HUES48 (cell line): ENCODE results near the gene DCXR.

Experiments
- H3K27ac ChIP-seq: one replicate; pipeline ENCODE4 v1.7.0; 2013; ENCODE audit warnings: low read depth, low read length, inconsistent platforms
- H3K27me3 ChIP-seq: 2 replicates; pipeline ENCODE4 v1.6.1; 2013; ENCODE audit warnings: mild to moderate bottlenecking, low read length; ENCODE audit not compliant: control insufficient read depth, insufficient read depth
- H3K36me3 ChIP-seq: 2 replicates; pipeline ENCODE4 v1.6.1; 2013; ENCODE audit warnings: low read length; ENCODE audit not compliant: control insufficient read depth, insufficient read depth
- H3K4me1 ChIP-seq: 2 replicates; pipeline ENCODE4 v1.6.1; 2013; ENCODE audit warnings: mild to moderate bottlenecking, low read length; ENCODE audit not compliant: control insufficient read depth, insufficient read depth
- H3K4me3 ChIP-seq: 2 replicates; pipeline ENCODE4 v1.5.1; 2013; ENCODE audit warnings: mild to moderate bottlenecking, low read depth, low read length
- H3K9ac ChIP-seq: 2 replicates; pipeline ENCODE4 v1.6.1; 2013; ENCODE audit warnings: mild to moderate bottlenecking, low read depth, low read length, moderate library complexity
- H3K9me3 ChIP-seq: 2 replicates; pipeline ENCODE4 v1.6.1; 2013; ENCODE audit warnings: low read length; ENCODE audit not compliant: control insufficient read depth, insufficient read depth

Gene DCXR

GRCh38 chr17:82012640-82013295, 24.7 kb downstream of the DCXR start:
- H3K27ac ChIP-seq: peak overlapping the region; percentile 42
- no peaks in the 10 kb centered on the region for H3K9me3 ChIP-seq
- no peaks in the 10 kb centered on the region for H3K4me1 ChIP-seq
- H3K36me3 ChIP-seq: no peaks in the 10 kb centered on the region
- no peak overlapping the region for H3K4me3 ChIP-seq
- H3K9ac ChIP-seq: no peak overlapping the region
- H3K27me3 ChIP-seq: no peaks in the 10 kb centered on the region

- Histone ChIP-seq H3K36me3 (no peaks in the 10 kb centered on the region), H3K9me3 (no peaks in the 10 kb centered on the region), H3K9ac (no peak overlapping the region), H3K27me3 (no peaks in the 10 kb centered on the region), H3K4me1 (no peaks in the 10 kb centered on the region), H3K27ac (peak overlapping the region; percentile 42), H3K4me3 (no peak overlapping the region)
These were observed 25.2 kb downstream of the DCXR start for GRCh38 chr17:82012261-82012639.

GRCh38 chr17:82011617-82012187, 25.8 kb downstream of the DCXR start:
- no peaks in the 10 kb centered on the region for H3K27me3 ChIP-seq
- H3K36me3 ChIP-seq: no peaks in the 10 kb centered on the region
- H3K9ac ChIP-seq: no peak overlapping the region
- H3K4me1 ChIP-seq: no peaks in the 10 kb centered on the region
- H3K27ac ChIP-seq: no peak overlapping the region
- H3K4me3 ChIP-seq: no peak overlapping the region
- H3K9me3 ChIP-seq: no peaks in the 10 kb centered on the region

- H3K36me3 ChIP-seq: no peaks in the 10 kb centered on the region
- H3K4me1 ChIP-seq: no peaks in the 10 kb centered on the region
- H3K27me3 ChIP-seq: no peaks in the 10 kb centered on the region
- H3K27ac ChIP-seq: no peak overlapping the region
- H3K4me3 ChIP-seq: no peak overlapping the region
- H3K9me3 ChIP-seq: no peaks in the 10 kb centered on the region
- no peak overlapping the region for H3K9ac ChIP-seq
These were observed 26.6 kb downstream of the DCXR start for GRCh38 chr17:82010575-82011525.

- Histone ChIP-seq H3K27ac (no peak overlapping the region), H3K27me3 (no peaks in the 10 kb centered on the region), H3K4me3 (no peak overlapping the region), H3K36me3 (no peaks in the 10 kb centered on the region), H3K4me1 (no peaks in the 10 kb centered on the region), H3K9me3 (no peaks in the 10 kb centered on the region), H3K9ac (no peak overlapping the region)
These were observed 28.1 kb downstream of the DCXR start for GRCh38 chr17:82009413-82009812.

GRCh38 chr17:82008941-82009405, 28.5 kb downstream of the DCXR start:
- no peak overlapping the region for H3K4me3 ChIP-seq
- no peaks in the 10 kb centered on the region for H3K27me3 ChIP-seq
- no peaks in the 10 kb centered on the region for H3K36me3 ChIP-seq
- H3K4me1 ChIP-seq: no peaks in the 10 kb centered on the region
- H3K27ac ChIP-seq: no peak overlapping the region
- H3K9me3 ChIP-seq: no peaks in the 10 kb centered on the region
- no peak overlapping the region for H3K9ac ChIP-seq

GRCh38 chr17:82008258-82008940, 29.1 kb downstream of the DCXR start:
- H3K4me1 ChIP-seq: no peaks in the 10 kb centered on the region
- no peaks in the 10 kb centered on the region for H3K27me3 ChIP-seq
- no peak overlapping the region for H3K9ac ChIP-seq
- H3K27ac ChIP-seq: no peak overlapping the region
- H3K36me3 ChIP-seq: no peaks in the 10 kb centered on the region
- no peak overlapping the region for H3K4me3 ChIP-seq
- no peaks in the 10 kb centered on the region for H3K9me3 ChIP-seq

GRCh38 chr17:82007495-82008257, 29.8 kb downstream of the DCXR start:
- Histone ChIP-seq H3K36me3 (no peaks in the 10 kb centered on the region), H3K27ac (no peak overlapping the region), H3K4me1 (no peaks in the 10 kb centered on the region), H3K9ac (no peak overlapping the region), H3K4me3 (no peak overlapping the region), H3K9me3 (no peaks in the 10 kb centered on the region), H3K27me3 (no peaks in the 10 kb centered on the region)

- H3K4me1 ChIP-seq: no peaks in the 10 kb centered on the region
- no peaks in the 10 kb centered on the region for H3K27me3 ChIP-seq
- no peak overlapping the region for H3K9ac ChIP-seq
- no peaks in the 10 kb centered on the region for H3K9me3 ChIP-seq
- H3K27ac ChIP-seq: no peak overlapping the region
- no peak overlapping the region for H3K4me3 ChIP-seq
- no peaks in the 10 kb centered on the region for H3K36me3 ChIP-seq
These were observed 30.3 kb downstream of the DCXR start for GRCh38 chr17:82007228-82007494.

- no peaks in the 10 kb centered on the region for H3K36me3 ChIP-seq
- no peak overlapping the region for H3K27ac ChIP-seq
- H3K4me1 ChIP-seq: no peaks in the 10 kb centered on the region
- no peak overlapping the region for H3K9ac ChIP-seq
- no peaks in the 10 kb centered on the region for H3K9me3 ChIP-seq
- no peaks in the 10 kb centered on the region for H3K27me3 ChIP-seq
- H3K4me3 ChIP-seq: no peak overlapping the region
These were observed 30.8 kb downstream of the DCXR start for GRCh38 chr17:82006468-82007227.
